A673 (cell line): ENCODE measurements around the gene ZBTB16.

Experiments used
- CTCF ChIP-seq: fragments of 300-800, 200-600 bp; sonication (generic); conservative IDR thresholded peaks from 2 replicates; pipeline ENCODE4 v1.5.1; 2017; ENCODE audit warnings: low read depth, mild to moderate bottlenecking, antibody characterized with exemption, low read length, moderate library complexity, mixed read lengths
- EZH2 ChIP-seq: fragments of 200-600 bp; sonication (generic); IDR thresholded peaks from 2 replicates; pipeline ENCODE4 v1.6.1; 2017; ENCODE audit warnings: borderline replicate concordance, low read depth, mild to moderate bottlenecking, mixed read lengths, antibody characterized with exemption, low read length; ENCODE audit not compliant: poor library complexity, severe bottlenecking

- TF ChIP-seq EZH2 (no peak), CTCF (no peak)
These were observed 28.7 kb downstream of the ZBTB16 start for GRCh38 chr11:114088216-114088615.
